Measurements from ENCODE around the gene TANGO2. TPM values are rescaled to one million over a fixed set of nuclear protein-coding genes. Genes with fewer than 3 reads are reported as not detected.

The TANGO2 gene
- total and polyA plus RNA-seq, 9 of the 15 experiments (the other 6 are each of a cell fraction or from before 2014, with no cell fraction given): 15.5 to 94.9 (median 70.1) TPM

DNA sequence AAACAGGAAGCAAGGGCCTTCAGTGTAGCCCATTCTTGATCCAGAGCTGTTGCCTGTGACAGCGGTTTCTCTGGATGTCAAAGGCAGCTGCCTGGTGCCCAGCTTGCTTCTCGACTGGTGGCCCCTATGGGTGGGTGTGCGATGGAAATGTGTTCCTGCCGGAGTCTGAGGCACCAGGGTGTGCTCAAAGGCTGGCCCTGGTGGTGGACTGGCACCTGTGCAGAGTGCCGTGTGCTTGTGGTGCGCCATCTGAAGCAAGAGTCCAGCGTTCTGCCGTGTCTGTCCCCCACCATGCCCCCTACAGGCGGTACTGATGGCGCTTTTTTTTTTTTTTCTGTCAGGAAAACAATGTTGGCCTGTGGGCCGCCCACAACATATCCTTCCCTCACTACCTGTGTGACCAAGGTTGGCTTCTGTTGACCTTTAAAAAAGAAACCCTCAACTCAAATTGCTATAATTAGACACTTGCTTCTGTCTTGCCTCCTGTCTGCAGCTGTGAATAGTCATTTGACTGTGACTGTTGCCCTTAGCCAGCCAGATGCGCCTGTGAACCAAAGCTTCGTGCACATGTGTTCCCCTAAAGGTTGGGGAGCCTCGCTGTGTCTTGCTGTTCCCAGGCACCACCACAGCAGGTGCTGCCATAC is 90.3 kb downstream of the TANGO2 start (continued):
- TF ChIP-seq MGA (IDR thresholded peaks at IDR 0.05): no peak
- peak; percentile 4; the same call in 1 of the 2 replicates for TF ChIP-seq SPI1 (IDR thresholded peaks at IDR 0.05; ENCODE audit: borderline replicate concordance, low read depth, low read length)
- peak; percentile 73 for TF ChIP-seq CHCHD3 (CRISPR knock-in tag; IDR thresholded peaks at IDR 0.05)
- TF ChIP-seq SETDB1 (IDR thresholded peaks at IDR 0.05; ENCODE audit: low read length): peak; percentile 96
- TF ChIP-seq CSDE1 (IDR thresholded peaks at IDR 0.05): no peak
- TF ChIP-seq CTCFL (IDR thresholded peaks at IDR 0.05; ENCODE audit: borderline replicate concordance, insufficient read depth, low read depth, low read length, poor library complexity, severe bottlenecking): no peak
- TF ChIP-seq SMARCA5 (IDR thresholded peaks at IDR 0.05): peak; percentile 70; the same call in 1 of the 2 replicates
- TF ChIP-seq ERF (CRISPR knock-in tag; IDR thresholded peaks at IDR 0.05): 0 out of 2 replicates have a peak, but pooled peaks have one; percentile 10
- no peak for TF ChIP-seq SMARCE1 (IDR thresholded peaks at IDR 0.05)
- TF ChIP-seq POLR2A (conservative IDR thresholded peaks at IDR 0.05): peak; percentile 87
- no peak for TF ChIP-seq CBFA2T3 (IDR thresholded peaks at IDR 0.05)
- no peak for TF ChIP-seq RBM17 (IDR thresholded peaks at IDR 0.05; ENCODE audit: borderline replicate concordance, low read depth, low read length)
- TF ChIP-seq, protein P1, sequence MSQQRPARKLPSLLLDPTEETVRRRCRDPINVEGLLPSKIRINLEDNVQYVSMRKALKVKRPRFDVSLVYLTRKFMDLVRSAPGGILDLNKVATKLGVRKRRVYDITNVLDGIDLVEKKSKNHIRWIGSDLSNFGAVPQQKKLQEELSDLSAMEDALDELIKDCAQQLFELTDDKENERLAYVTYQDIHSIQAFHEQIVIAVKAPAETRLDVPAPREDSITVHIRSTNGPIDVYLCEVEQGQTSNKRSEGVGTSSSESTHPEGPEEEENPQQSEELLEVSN (IDR thresholded peaks at IDR 0.05; ENCODE audit: borderline replicate concordance in 1 of 2, extremely low read depth in 1 of 2, insufficient read depth in 1 of 2, insufficient read length in 1 of 2, low read depth in 1 of 2, low read length in 1 of 2, poor library complexity in 1 of 2, severe bottlenecking in 1 of 2): peak in 1 of 2 experiments; percentile 50
- TF ChIP-seq MTF1 (CRISPR knock-in tag; IDR thresholded peaks at IDR 0.05; ENCODE audit: borderline replicate concordance): no peak

Data from K562 (cell line).